Ramos (cell line): ENCODE data around the gene ENKUR.

ENCODE experiments used
- in situ Hi-C: fragments of 300-500 bp; cut with MboI; formaldehyde crosslinking; loops from one replicate; pipeline ENCODE4 v1.14.3; 2022; ENCODE audit warnings: low sequenced_read_pairs; ENCODE audit not compliant: unreplicated experiment

Gene ENKUR

DNA sequence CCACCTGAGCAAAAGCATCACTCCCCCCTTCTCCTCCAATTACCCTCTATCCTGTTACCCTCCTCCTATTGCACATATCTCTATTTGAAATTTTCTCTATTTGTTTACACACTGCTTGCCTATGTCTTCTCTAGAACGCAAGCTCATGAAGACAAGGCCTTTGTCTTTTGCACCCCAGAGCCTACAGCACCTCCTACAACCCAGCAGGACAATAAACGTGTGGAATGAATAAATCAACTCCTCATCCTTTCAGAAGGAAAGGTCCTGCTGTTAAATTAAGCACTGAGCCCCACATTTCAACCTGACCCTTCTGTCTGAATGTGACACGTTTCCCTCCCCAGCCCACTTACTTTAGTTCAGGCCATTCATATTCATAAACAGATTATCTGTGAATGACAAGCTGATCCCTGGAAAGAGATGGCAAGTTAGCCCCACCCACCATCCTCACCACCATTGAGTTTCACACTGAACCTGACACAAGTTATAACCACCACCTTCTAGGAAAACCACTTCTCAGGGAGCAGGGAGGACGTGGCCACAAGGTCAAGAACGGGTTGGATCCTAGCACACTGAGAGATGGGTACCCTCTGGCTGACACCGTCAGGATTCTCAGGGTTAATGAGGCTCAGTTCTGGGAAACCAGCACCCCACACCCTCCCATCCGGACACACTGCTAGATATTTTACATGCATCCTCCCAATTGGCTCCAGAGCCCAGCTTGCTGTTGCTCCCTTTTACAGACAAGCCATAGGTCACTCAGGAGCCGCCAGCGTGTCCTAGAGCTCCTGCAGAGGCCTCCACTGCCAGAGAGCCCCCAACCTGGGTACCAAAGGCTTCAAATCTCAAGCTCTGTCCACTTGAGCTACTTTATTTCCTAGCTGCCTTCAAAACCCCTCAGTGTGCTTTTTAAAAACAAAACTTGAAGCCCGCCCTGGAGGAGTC lies 64.5 kb downstream of the ENKUR start:
- in situ Hi-C loops, result no loop called here

DNA sequence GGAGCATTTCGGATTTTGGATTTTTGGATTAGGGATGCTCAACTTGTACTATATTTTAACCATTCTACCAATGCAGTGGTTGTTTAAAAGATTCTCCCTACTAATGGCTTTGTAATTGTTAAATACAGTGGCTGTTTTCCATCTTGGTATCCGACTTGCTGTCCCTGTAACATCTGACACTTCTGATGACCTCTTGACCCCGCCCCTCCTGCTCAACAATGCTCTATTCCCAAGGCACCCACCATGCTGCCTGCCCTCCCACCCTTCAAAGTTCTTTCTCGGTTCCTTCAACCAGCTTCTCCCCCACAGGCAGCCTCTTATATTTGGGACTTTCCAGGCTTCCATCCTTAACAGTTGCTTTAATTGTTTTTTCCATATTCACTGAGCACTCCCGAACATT lies 65.5 kb downstream of the ENKUR start:
- in situ Hi-C loops, result no loop called here

DNA sequence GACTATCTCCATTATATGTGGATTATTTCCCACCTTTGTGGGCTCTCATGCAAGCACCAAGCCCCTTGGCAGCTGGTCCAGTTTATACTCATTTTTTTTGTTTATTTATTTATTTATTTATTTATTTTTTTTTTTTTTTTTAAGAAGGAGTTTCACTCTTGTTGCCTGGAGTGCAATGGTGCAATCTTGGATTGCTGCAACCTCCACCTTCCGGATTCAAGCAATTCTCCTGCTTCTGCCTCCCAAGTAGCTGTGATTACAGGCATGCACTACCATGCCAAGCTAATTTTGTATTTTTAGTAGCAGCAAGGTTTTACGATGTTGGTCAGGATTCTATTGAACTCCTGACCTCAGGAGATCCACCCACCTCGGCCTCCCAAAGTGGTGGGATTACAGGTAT lies 66.3 kb downstream of the ENKUR start:
- in situ Hi-C loops, result no loop called here

DNA sequence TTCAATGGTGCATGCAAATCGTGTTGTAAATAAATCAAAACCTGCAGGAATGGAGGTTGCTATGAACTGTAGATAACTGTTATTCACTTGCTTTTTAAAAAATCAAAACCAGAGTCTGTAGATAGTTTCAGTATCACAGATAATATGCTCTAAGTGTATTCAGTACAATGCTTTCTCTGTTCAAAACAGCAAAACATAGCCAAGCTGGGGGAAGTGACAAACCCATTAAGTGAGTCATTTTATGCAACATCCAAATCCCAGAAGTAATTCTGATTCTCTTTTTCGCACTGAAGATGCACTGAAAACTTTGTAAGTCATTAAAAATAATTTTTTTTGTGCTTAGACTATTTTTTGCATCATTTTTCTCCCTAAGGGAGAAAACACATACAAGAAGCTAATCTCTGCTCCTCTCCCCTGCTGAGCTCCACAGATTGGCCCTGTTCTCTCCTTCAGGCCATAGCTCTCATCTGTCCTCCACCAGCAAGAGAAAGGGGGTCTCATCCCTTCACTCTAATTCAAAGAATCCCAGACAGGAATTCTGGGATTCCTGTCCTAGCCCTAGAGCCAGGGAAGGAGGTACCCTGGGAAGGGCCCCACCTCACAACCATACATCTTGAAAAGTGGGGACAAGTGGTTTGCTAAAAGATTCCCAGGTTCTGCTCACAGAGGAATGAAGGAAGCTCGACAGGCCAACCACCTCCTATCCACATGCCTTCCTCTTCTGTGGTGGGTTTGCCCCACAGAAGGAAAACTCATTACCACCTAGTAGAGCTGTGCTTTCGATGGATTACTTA lies 68.5 kb downstream of the ENKUR start:
- in situ Hi-C loops, result no loop called here

DNA sequence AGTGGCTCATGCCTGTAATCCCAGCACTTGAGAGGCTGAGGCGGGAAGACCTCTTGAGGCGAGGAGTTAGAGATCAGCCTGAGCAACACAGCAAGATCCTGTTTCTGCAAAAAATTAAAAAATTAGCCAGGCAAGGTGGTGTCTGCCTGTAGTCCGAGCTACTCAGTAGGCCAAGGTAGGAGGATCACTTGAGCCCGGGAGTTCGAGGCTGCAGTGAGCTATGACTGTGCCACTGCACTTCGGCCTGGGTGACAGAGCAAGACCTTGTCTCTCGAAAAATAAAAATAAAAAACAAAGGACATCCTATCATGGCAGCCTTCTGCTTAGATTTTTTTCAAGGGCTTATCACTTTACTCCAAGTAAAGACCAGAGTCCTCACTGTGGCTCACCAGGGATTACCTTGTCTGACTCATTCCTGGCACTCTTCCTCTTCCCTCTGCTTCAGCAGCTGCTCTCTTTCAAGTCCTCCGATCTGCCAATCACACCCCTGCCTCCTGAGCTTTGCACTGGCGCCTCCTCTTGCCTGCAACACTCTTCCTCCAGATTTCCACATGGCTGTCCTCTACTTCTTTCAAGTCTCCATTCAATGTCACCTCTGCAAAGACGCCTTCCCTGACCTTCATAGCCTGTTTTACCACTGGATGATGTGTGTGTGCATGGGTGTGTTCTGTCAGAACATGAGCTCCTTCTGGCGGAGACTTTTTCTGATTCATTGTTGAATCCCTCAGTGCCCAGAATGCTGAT lies 71.3 kb downstream of the ENKUR start:
- in situ Hi-C loops, result no loop called here

DNA sequence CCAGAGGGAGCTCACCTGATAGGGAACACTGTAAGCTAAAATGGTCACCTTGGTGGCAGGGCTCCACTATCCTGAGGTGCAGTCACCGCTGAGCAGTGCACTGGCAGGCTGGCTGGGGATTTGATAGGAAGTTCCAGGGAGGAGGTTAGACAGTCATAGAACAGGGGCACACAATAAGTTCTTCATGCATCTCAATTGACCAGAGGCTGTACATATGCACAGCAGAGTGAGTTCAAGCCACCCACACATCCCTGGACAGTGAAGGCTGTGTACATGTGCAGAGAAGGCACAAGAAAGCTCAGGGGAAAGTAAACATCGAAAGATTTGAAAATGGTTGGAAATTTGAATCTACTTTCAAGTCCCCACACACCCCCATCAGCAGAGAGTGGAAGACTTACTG lies 77.4 kb downstream of the ENKUR start:
- in situ Hi-C loops, result no loop called here

DNA sequence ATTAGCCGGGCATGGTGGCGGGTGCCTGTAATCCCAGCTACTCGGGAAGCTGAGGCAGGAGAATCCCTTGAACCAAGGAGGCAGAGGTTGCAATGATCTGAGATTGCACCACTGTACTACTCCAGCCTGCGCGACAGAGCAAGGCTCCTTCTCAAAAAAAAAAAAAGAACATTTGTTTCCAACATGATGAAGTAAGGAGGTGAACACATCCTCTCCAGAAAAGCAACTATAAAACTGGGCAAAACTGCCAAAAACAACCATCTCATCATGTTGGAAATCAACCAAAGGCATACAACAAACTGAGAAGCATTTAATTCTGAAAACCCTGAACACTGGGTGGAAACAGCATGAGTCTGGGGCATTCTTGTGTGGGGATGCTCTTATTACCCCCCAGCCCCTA lies 77.9 kb downstream of the ENKUR start:
- in situ Hi-C loops, result no loop called here

DNA sequence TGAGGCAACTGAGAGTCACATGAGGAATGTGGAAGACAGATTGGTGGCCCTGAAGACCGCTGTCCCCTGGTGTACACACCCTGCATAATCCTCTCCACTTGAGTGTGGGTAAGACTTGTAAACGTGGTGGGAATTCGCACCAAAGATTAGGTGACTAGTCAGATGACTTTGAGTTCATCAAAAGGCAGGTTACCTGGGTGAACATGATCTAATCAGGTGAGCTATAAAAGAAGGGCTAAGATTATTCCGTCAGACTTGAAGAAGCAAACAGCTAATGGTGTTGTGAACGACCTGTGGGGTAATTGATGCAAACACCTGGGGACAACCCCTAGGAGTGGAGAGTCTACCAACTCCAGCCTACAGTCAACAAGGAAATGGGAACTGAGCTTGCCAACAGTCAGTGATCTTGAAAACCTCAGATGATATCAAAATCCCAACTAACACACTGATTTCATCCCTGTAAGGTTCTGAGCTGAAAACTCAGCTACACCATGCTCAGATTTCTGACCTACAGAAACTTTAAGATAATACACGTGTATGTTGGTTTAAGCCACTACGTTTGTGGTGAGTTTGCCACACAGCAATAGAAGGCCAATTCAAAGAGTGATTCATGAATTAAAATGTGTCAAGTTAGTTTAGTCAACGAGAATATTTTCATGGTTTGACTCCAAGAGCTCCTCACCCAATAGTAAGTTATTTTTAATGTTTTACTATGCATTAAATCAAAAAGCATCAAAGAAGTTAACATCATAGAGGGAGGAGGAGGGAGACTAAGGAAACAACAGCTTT lies 80.3 kb downstream of the ENKUR start:
- in situ Hi-C loops, result no loop called here
